Hepatocyte (in vitro differentiated cells): ENCODE results near the gene ARHGAP15.

Source experiments
- EZH2phosphoT487 ChIP-seq: fragments of 200-600 bp; sonication (generic); IDR thresholded peaks from one replicate; pipeline ENCODE4 v1.6.1; 2018; ENCODE audit warnings: antibody characterized with exemption, mild to moderate bottlenecking, low read depth, moderate library complexity; ENCODE audit not compliant: unreplicated experiment, severe bottlenecking
- TF ChIP-seq, protein P1 (sequence below): fragments of 200-600 bp; sonication (generic); IDR thresholded peaks from 2 replicates; pipeline ENCODE4 v1.5.1; 2016; ENCODE audit warnings: antibody characterized with exemption, mild to moderate bottlenecking; ENCODE audit not compliant: poor library complexity

DNA sequence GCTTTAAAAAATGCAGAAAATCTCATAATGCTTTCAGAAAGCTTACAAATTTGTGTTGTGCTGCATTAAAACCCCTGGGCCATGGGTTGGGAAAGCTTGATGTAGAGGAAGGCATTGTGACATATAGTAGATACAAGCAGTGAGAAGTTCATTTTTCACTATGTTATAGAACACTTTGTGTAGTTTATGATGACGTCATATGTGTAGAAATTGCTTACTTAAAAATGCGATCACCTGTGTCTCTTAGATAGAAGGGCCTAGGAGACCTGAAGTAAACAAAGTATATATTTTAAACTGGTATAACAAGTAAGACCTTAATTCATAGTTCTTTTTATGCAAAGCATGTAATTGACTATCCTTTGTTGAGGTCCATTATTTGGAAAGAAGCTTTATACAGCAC, 393.5 kb downstream of the ARHGAP15 start:
- TF ChIP-seq, protein P1, sequence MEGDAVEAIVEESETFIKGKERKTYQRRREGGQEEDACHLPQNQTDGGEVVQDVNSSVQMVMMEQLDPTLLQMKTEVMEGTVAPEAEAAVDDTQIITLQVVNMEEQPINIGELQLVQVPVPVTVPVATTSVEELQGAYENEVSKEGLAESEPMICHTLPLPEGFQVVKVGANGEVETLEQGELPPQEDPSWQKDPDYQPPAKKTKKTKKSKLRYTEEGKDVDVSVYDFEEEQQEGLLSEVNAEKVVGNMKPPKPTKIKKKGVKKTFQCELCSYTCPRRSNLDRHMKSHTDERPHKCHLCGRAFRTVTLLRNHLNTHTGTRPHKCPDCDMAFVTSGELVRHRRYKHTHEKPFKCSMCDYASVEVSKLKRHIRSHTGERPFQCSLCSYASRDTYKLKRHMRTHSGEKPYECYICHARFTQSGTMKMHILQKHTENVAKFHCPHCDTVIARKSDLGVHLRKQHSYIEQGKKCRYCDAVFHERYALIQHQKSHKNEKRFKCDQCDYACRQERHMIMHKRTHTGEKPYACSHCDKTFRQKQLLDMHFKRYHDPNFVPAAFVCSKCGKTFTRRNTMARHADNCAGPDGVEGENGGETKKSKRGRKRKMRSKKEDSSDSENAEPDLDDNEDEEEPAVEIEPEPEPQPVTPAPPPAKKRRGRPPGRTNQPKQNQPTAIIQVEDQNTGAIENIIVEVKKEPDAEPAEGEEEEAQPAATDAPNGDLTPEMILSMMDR, result no peak
- TF ChIP-seq EZH2phosphoT487, result no peak
